ENCODE measurements around the gene SMCO4. TPM values are rescaled to one million over a fixed set of nuclear protein-coding genes. Genes with fewer than 3 reads are reported as not detected.

The SMCO4 gene
- total and polyA plus RNA-seq, 2 experiments from 2014 or later: 42.2 to 49.0 TPM

GRCh38 chr11:93481279-93481678 is 61.9 kb downstream of the SMCO4 start:
- Mint-ChIP-seq H3K27me3 (ENCODE audit: insufficient read depth, low read depth, poor library complexity) (peaks cover 15% of the 10 kb centered on the region), H3K4me1 (peaks cover 64% of the 10 kb centered on the region), H3K36me3 (ENCODE audit: low read depth) (peaks cover 13% of the 10 kb centered on the region; the same call in 2 of the 3 replicates), H3K27ac (no peak overlapping the region), H3K4me3 (no peak overlapping the region), H3K9me3 (no peaks in the 10 kb centered on the region)
- H3K79me2 ChIP-seq (replicated peaks; ENCODE audit: insufficient read depth): 0 out of 2 replicates have a peak, but pooled peaks cover 7% of the 10 kb centered on the region
- ATAC-seq (no peak), DNase-seq (ENCODE audit: low spot score) (no peak)
- no peaks in the 10 kb centered on the region for H3K9me2 ChIP-seq (ENCODE audit: insufficient read depth)
- no peak overlapping the region for H3K4me3 ChIP-seq
- H4K20me1 ChIP-seq (replicated peaks; ENCODE audit: insufficient read depth): no peaks in the 10 kb centered on the region
- H3F3A ChIP-seq (replicated peaks; ENCODE audit: low read depth): peaks cover 5% of the 10 kb centered on the region; the same call in 1 of the 2 replicates
- H3K4me1 ChIP-seq (ENCODE audit: insufficient read depth): peaks cover 24% of the 10 kb centered on the region
- no peaks in the 10 kb centered on the region for H3K36me3 ChIP-seq (ENCODE audit: insufficient read depth)
- no peak overlapping the region for H3K4me2 ChIP-seq
- no peak overlapping the region for H2AFZ ChIP-seq
- no peak overlapping the region for H3K27ac ChIP-seq (ENCODE audit: low read depth)
- TF ChIP-seq ETS1 (IDR thresholded peaks at IDR 0.05) (no peak), CREB1 (CRISPR knock-in tag; IDR thresholded peaks at IDR 0.05; ENCODE audit: low read depth) (no peak), POLR2AphosphoS5 (IDR thresholded peaks at IDR 0.05; ENCODE audit: low read depth) (no peak), ZNF331 (CRISPR knock-in tag; IDR thresholded peaks at IDR 0.05; ENCODE audit: low read depth) (no peak), EZH2 (IDR thresholded peaks at IDR 0.05; ENCODE audit: low read depth, unreplicated experiment) (no peak), ZNF114 (CRISPR knock-in tag; IDR thresholded peaks at IDR 0.05) (no peak), EZH2phosphoT487 (IDR thresholded peaks at IDR 0.05; ENCODE audit: unreplicated experiment) (no peak), ZNF462 (CRISPR knock-in tag; IDR thresholded peaks at IDR 0.05) (no peak), STAT1 (IDR thresholded peaks at IDR 0.05; ENCODE audit: unreplicated experiment) (no peak), REST (IDR thresholded peaks at IDR 0.05; ENCODE audit: unreplicated experiment) (no peak), JUNB (IDR thresholded peaks at IDR 0.05; ENCODE audit: unreplicated experiment) (no peak), CTCF (conservative IDR thresholded peaks at IDR 0.05; ENCODE audit: low read depth in 2 of 2) (no peak), NANOG (IDR thresholded peaks at IDR 0.05; ENCODE audit: borderline replicate concordance) (no peak)
- H3K27me3 ChIP-seq (ENCODE audit: insufficient read depth): no peaks in the 10 kb centered on the region

Data from GM23338 (cell line).